PC-3 (cell line): ENCODE data around the gene ZFYVE28.

Experiments used
- CTCF ChIP-seq: fragments of 300-600 bp; sonication (generic); conservative IDR thresholded peaks from 2 replicates; pipeline ENCODE4 v1.5.1; 2017; ENCODE audit warnings: antibody characterized with exemption, low read depth, mild to moderate bottlenecking, low read length
- EZH2 ChIP-seq: fragments of 300-600 bp; sonication (generic); IDR thresholded peaks from one replicate; pipeline ENCODE4 v1.6.1; 2017; ENCODE audit warnings: antibody characterized with exemption, mild to moderate bottlenecking, low read length; ENCODE audit not compliant: unreplicated experiment

- TF ChIP-seq CTCF (no peak), EZH2 (no peak)
Measured at GRCh38 chr4:2387218-2387617, 31.2 kb downstream of the ZFYVE28 start.
